Globus pallidus (tissue), 1 donor: ENCODE measurements around the gene LGALS7.
"Not testable (repeated sequence)": the region's sequence is repeated elsewhere in the genome, so short reads cannot be mapped to it uniquely, and the experiment has no call there.

Experiments
- DNase-seq: peaks from one replicate; pipeline ENCODE4 v3.0.0-alpha.2; 2015; ENCODE audit warnings: low spot score

Gene LGALS7

DNA sequence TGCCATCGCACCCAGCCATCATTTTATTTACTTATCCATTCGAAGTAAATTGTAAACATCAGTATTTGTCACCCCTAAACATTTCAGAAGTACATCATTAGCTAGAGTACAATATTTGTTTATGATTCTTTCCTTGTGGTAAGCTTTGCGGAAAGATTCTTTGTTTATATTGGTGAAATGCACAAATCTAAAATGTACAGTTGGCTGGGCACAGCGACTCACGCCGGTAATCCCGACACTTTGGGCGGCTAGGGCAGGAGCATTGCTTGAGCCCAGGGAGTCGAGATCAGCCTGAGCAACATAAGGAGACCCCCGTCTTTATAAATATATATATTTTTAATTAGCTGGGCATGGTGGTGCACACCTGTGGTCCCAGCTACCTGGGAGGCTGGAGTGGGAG is 25.8 kb upstream of the LGALS7 start:
- DNase-seq: no peak

DNA sequence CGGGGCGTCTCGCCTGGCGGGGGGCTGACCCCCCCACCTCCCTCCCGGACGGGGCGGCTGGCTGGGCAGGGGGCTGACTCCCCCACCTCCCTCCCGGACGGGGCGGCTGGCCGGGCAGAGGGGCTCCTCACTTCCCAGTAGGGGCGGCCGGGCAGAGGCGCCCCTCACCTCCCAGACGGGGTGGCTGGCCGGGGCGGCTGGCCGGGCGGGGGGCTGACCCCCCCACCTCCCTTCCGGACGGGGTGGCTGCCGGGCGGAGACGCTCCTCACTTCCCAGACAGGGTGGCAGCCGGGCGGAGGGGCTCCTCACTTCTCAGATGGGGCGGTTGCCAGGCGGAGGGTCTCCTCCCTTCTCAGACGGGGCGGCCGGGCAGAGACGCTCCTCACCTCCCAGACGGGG is 24.5 kb upstream of the LGALS7 start:
- DNase-seq: not testable (repeated sequence)

DNA sequence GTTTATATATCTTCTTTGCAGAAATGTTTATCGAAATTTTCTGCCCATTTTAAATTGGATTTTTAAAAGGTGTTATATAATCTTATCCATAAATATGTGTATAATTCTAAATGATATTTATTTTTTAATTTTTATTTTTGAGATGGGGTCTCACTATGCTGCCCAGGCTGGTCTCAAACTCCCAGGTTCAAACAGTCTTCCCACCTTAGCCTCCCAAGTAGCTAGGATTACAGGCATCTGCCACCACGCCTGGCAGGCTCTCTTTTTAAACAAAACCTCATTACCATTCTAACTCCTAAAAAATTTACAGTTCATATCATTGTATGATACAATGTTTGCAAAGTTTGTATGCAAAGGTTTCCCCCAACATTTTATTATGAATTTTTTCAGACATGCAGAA is 22.8 kb upstream of the LGALS7 start:
- DNase-seq: no peak

DNA sequence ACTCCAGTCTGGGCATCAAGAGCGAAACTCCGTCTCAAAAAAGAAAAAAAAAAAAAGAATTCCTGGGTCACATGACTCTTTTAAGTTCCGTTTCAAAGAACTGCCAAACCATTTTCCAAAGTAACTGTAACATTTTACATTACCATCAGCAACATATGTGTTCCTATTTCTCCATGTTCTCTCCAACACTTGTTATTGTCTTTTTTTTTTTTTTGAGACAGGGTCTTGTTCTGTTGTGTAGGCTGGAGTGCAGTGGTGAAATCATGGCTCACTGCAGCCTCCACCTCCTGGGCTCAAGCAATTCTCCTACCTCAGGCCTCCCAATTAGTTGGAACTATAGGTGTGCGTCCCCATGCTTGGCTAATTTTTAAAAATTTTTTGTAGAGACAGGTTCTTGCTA is 22.2 kb upstream of the LGALS7 start:
- no peak for DNase-seq

DNA sequence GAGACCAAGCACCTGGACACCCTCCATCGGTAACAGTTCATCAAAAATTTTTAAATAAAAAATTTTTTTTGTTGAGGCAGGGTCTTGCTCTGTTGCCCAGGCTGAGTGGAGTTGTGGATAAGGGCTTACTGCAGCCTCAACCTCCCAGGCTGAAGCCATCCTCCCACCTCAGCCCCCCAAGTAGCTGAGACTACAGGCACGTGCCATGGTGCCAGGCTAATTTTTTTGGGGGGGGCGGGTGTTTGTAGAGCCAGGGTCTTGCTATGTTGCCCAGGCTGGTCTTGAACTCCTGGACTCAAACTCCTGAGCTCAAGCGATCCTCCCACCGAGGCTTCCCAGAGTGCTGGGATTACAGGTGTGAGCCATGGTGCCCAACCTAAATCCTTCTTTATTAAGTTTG is 20.4 kb upstream of the LGALS7 start:
- DNase-seq: no peak

GRCh38 chr19:38793177-38793576 is 19.9 kb upstream of the LGALS7 start:
- DNase-seq: no peak

DNA sequence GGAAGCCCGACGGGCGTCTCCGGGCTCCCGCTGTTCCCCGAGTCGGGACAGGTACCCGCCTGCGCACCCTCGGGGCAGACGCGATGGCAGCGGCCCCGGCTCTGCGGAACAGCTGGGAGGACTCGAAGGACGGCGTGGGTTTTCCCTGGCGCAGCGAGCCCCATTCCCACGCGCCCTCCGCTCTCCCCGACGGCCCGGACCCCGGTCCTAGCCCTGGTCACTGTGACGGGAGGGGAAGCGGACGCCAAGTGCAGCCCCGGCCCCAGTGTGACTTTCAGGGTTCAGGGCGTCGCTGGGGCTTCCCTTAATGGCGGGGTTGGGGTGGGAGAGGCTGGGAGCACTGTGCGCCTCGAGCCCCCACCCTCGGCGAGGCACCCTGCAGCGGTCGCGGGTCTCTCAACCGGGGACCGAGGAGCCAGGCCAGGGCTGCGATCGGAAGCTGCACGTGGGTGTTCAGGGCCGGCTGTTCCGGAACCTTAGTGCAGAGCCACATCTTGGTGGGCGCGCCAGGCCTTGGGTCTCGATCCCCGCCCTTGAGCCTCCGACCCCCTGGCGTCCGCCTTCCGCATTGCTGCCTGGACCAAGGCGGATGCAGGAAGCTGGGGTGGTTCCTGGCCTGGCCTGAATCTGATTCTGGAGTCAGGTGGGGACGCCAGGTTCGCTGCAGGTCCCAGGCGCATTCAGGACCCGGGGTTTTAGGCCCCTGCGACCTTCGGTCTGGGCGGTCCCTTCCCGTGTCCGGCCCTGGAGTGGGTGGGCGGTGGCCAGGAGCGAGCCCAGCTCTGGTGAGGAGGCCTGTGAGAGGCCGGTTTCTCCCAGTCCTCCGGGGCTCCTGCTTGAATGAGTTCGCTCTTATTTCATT is 19.2 kb upstream of the LGALS7 start:
- no peak for DNase-seq

DNA sequence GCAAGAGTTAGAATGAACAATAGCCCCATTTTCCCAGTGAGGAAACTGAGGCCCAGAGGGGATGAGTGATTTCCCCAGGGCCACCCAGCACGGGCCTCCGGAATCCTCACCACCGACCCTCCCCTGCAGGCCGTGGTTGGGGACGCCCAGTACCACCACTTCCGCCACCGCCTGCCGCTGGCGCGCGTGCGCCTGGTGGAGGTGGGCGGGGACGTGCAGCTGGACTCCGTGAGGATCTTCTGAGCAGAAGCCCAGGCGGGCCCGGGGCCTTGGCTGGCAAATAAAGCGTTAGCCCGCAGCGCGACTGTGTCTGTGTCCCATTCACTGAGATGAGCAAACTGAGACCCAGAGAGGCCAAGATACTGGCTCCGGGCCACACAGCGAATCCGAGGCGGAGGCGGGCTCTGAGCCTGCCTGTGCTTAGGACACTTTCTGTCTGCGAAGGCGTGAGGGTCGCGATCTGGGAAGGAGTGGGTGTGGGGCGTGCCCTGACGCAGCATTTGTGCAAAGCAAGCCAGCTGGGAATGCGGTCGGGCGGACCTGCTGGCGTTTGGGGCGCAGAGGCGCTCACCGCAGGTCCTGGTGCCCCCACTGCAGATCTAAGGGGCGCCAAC is 18.2 kb upstream of the LGALS7 start:
- not testable (repeated sequence) for DNase-seq

DNA sequence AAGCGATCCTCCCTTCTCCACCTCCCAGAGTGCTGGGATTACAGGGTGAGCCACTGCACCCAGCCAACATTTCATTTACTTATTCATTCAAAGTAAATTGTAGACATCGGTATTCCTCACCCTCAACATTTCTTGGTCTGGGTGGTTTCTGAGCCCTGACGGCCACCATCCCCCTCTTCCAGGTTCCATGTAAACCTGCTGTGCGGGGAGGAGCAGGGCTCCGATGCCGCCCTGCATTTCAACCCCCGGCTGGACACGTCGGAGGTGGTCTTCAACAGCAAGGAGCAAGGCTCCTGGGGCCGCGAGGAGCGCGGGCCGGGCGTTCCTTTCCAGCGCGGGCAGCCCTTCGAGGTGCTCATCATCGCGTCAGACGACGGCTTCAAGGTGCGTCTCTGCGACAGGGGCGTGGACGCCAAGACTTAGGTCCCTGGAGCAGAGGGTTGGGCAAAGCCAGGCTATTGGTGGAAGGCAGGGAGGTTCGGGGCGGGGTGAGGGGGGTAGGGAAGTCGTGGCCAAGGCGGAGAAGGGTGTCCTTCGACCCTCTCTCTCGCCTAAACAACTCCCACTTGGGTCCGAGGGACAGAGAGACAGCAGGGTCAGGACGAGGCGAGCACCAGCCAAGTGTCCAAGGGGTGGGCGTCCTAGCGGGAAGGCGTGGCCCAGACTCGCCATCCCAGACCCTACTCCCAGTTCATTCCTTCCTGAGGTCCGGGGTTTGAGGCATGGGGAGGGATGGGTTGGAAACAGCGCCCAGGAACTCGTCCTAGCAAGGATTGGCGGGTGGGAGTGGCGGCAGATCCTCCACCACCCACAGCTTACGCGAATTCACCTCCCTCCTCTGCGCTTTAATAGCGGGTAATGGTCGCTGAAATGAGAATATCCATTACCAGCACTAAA is 17.4 kb upstream of the LGALS7 start:
- DNase-seq: not testable (repeated sequence)

DNA sequence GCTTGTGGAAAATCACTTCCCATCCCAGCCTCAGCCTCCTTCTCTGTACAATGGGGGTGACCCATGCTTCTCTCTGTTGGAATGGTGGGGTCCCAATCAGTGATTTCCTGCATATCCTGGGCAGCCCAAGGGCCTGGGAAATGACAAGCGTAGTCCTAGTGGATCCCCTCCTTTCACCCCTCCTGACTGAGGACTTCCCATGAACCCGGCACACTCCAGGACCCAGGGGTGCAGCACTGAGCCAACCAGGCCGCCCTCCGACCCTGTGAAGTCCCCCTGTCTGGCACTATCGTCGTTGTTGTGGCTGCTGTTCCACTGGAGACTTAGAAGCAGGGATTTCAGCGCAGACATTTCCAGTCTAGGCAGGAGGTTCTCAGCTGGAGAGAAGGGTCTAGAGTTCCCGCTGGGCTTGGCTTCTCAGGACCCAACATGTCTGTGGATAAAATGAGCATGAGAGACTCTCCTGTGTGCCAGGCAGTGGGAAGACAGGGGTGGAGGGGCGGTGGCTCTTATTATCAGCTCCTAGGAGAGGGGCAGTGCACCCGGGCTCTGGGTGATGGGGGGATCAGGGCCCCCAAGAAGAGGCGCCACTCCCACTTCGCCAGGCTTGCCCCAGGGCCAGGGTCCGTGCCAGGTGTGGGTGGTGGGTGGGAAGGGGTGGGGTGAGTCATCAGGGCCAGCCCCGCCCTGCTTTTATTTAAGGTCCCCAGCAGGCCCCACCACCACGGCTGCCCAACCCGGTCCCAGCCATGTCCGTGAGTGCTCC is 15.3 kb upstream of the LGALS7 start, which contains the start of gene LGALS7B:
LGALS7B (plus strand) TSS at position 723 of the 766 bp plus-strand sequence; CDS start at position 750, 27 bp downstream.
- DNase-seq: no peak

DNA sequence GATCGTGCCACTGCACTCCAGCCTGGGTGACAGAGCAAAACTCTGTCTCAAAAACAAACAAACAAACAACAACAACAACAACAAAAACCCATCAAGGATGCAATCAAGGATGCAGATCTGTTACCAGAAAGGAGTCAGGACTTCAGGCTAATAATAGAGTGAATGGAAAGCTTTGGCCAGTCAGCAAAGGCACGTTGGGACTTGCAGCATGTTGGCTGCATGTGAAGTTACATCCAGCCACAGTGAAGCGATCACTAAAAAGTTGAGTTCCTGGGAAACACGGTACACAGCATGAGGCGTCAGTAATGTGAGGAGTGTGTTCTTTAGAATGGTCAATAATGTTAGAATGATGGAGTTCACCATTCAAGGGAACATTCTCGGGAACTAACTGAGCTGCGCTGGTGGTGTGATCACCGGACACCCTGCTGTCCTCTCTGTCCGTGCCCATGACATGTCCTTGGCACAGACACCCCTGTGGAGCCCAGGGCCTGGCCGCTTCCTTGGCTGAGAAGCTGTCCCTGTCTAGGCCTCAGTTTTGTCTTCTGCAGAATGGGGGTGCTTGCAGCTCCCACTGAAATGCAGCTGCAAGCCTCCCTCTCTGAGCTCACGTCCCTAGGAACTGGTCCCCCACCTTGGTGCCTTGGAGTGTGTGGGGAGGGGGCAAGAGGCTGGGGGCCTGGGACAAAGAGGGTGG is 13.4 kb upstream of the LGALS7 start:
- no peak for DNase-seq

GRCh38 chr19:38786061-38786460 is 12.7 kb upstream of the LGALS7 start:
- DNase-seq: not testable (repeated sequence)

DNA sequence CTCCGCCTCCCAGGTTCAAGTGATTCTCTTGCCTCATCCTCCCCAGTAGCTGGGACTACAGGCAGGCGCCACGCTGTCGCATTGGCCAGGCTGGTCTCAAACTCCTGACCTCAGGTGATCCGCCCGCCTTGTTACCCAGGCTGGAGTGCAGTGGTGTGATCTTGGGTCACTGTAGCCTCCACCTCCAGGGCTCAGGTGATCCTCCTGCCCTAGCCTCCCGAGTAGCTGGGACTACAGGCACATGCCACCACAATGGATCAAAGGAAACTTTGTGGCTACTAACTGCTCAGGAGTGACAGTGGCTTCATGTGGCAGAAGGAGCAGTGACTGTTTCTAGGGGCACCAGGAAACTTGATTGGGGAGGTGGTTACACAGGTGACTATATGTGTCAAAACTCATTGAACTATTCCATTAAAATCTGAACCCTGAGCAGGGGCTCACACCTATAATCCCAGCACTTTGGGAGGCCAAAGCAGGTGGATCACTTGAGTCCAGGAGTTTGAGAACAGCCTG is 11.9 kb upstream of the LGALS7 start:
- DNase-seq: no peak

GRCh38 chr19:38784224-38784623 is 10.9 kb upstream of the LGALS7 start:
- no peak for DNase-seq

DNA sequence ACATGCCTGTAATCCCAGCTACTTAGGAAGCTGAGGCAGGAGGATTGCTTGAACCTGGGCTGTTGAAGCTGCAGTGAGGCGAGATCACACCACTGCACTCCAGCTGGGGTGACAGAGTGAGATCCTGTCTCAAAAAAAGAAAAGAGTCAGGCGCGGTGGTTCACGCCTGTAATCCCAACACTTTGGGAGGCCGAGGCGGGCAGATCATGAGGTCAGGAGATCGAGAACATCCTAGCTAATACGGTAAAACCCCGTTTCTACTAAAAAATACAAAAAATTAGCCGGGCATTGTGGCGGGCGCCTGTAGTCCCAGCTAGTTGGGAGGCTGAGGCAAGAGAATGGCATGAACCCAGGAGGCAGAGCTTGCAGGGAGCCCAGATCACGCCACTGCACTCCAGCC is 8.9 kb upstream of the LGALS7 start:
- not testable (repeated sequence) for DNase-seq

GRCh38 chr19:38781058-38781457 is 7.7 kb upstream of the LGALS7 start:
- no peak for DNase-seq

GRCh38 chr19:38780443-38780842 is 7.1 kb upstream of the LGALS7 start:
- no peak for DNase-seq

DNA sequence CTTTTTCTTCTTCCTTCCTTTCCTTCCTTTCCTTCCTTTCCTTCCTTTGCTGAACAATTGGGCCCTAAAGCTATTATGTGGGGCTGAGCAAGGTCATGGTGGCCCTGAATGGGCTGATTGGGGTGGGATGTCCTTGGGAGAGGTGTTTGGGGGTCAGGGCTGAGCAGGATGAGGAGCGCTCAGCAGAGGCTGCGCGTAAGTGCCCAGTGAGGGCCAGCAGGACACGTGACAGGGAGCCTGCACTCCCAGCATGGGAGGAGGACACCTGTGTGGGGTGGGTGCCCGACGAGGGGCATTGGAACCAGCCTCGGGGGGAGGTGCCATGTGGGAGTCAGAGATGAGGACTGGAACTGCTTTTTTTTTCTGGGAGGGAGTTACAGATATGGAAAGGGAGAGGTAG is 5.4 kb upstream of the LGALS7 start:
- DNase-seq: no peak

- no peak for DNase-seq
Measured at GRCh38 chr19:38774181-38774950, 1.0 kb upstream of the LGALS7 start.

DNA sequence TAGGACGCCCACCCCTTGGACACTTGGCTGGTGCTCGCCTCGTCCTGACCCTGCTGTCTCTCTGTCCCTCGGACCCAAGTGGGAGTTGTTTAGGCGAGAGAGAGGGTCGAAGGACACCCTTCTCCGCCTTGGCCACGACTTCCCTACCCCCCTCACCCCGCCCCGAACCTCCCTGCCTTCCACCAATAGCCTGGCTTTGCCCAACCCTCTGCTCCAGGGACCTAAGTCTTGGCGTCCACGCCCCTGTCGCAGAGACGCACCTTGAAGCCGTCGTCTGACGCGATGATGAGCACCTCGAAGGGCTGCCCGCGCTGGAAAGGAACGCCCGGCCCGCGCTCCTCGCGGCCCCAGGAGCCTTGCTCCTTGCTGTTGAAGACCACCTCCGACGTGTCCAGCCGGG is 1.7 kb downstream of the LGALS7 start:
- DNase-seq: not testable (repeated sequence)
